T1000 (cell line): Measurements from ENCODE around the gene ELOVL3.

Source experiments
- DNase-seq: peaks from one replicate; lab custom pipeline; 2025; ENCODE audit warnings: mixed read lengths; lab: John Stamatoyannopoulos, UW

The ELOVL3 gene

GRCh38 chr10:102254426-102254825 lies 28.3 kb downstream of the ELOVL3 start:
- DNase-seq, result no peak

GRCh38 chr10:102255404-102255803 lies 29.3 kb downstream of the ELOVL3 start:
- DNase-seq, result no peak

DNA sequence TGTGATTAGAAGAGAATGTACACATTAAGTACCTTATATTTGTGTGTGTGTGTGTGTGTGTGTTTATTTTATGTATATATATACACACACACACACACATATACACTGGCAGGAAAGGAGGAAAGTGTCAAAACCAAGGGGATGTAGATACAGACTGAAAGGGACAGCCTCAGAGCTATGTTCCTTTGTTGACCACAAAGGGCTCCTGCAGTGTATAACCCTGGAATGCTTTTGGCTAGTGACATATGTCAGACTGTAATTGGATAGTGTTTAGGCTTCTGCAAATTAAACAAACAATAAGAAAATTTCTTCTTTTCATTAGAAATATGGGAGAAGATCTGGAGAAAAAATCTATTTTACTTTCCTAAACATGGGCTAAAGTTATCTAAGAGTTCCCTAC lies 35.1 kb downstream of the ELOVL3 start:
- no peak for DNase-seq

DNA sequence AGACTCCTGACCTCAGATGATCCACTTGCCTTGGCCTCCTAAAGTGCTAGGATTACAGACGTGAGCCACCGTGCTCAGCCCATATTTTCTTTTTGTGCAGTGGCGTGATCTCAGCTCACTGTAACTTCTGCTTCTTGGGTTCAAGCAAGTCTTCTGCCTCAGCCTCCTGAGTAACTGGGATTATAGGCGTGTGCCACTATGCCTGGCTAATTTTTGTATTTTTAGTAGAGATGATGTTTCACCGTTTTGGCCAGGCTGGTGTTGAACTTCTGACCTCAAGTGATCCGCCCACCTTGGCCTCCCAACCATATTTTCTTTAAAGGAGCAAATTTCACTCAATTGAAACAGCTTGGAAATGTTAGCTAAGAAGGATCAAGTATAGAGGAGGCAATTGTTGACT lies 35.7 kb downstream of the ELOVL3 start:
- DNase-seq, result no peak

GRCh38 chr10:102262744-102263370 lies 36.8 kb downstream of the ELOVL3 start:
- DNase-seq, result no peak

GRCh38 chr10:102264371-102264770 lies 38.3 kb downstream of the ELOVL3 start:
- DNase-seq, result no peak

DNA sequence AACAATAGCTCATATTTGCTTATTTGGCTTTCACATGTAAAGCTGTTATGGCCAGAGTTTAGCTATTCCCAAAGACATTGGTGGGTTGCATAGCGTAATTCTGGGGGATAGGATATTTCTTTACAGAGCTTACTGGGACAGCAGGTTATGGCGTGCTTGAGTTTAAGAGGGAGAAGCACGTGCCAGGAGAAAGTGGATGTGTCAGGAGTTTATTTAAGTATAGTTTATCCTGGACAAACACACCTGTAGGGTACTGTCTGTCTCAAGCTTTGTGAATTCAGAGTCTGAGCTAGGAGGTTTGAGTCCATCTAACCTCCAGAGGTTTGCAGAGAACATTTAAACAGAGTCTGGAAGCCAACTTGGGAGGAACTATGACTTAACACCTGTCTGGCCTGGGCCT lies 40.6 kb downstream of the ELOVL3 start:
- DNase-seq, result no peak

DNA sequence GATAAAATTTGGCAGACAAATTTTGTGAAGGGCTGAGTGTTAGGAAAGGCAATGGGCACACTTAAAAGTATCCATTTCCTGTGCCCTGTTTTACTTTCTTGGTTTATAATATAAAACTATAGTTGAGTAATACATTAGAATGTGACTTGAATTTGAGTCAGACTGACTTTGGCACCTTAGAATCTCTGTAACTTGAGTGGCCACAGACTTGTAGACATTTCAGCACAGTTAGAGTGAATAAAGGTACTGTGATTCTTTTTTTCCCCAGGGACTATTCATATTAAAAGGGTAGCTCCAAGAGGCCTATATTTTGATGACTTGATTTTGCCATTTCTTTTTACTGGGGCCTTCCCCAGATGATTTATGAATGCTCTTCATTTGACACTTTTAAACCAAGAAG lies 41.6 kb downstream of the ELOVL3 start:
- DNase-seq, result no peak

GRCh38 chr10:102268375-102268888 lies 42.3 kb downstream of the ELOVL3 start:
- DNase-seq, result no peak

- no peak for DNase-seq
Measured at GRCh38 chr10:102269017-102269416, 42.9 kb downstream of the ELOVL3 start.

GRCh38 chr10:102274062-102274461 lies 48.0 kb downstream of the ELOVL3 start:
- DNase-seq, result no peak

- DNase-seq, result no peak
Measured at GRCh38 chr10:102275343-102275742, 49.2 kb downstream of the ELOVL3 start.

DNA sequence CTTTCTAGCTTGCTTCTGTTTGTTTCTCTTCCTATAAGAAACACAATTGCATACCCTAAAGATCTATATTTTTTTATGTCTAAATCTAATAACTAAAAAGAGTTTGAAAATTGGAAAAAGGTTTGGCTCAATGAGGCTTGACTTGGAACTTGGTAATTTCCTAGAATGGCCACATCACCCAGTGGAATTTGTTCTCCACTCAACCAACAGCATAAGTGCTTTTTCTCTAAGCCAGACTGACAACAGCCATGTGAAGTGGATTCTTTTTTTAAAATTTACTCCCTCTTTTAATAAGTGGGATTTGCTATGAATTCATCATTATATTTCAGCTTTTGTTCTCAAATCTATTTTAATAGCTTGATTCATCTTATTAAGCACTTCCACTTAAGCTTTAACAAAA lies 53.0 kb downstream of the ELOVL3 start:
- DNase-seq, result no peak
